Transverse colon (tissue), 4 donors: ENCODE results near the gene ATP9B.

Source experiments
- EP300 ChIP-seq: sonication (generic); formaldehyde crosslinking; IDR thresholded peaks from one replicate; pipeline ENCODE4 v1.6.1; 2017; ENCODE audit warnings: antibody characterized with exemption, low read depth
- POLR2A ChIP-seq: fragments of 450-650 bp; IDR thresholded peaks from one replicate; pipeline ENCODE4 v1.6.1; 2016; ENCODE audit warnings: antibody characterized with exemption, mild to moderate bottlenecking, moderate library complexity
- POLR2AphosphoS5 ChIP-seq, 3 donors: sonication (generic); formaldehyde crosslinking; IDR thresholded peaks; one replicate each; pipeline ENCODE4 v1.6.1; 2016; ENCODE audit warnings: antibody characterized with exemption in 3 of 3
- TF ChIP-seq, protein P1 (sequence below), 5 experiments: fragments of 200-600 bp in 3 of 5; fragments of 450-650 bp in 2 of 5; sonication (generic) in 3 of 5; IDR thresholded peaks; 1 replicate in 2 of 5; 2 replicates in 3 of 5; pipeline ENCODE4 v1.5.1; 2016 to 2017; ENCODE audit warnings: antibody characterized with exemption in 5 of 5, inconsistent platforms in 3 of 5, mild to moderate bottlenecking in 2 of 5, moderate library complexity in 1 of 5

DNA sequence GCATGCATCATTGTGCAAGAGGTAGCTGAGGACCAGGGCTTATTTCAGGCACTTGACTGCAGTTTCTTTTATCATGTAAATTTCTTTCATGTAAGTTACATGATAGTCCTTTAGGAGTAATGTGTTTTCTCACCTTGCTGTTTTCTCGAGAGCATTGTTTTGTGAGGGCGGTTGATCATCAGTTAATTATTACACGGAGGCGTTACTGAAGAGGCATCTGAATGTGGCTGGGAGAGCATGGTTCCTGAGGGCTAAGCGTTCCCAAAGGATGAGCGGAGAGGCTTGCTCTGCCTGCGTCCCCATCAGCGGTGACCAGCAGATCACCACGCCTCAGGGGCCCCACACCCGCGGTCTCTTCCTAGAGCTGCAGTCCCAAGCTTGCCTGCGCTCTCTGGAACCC, 170.4 kb downstream of the ATP9B start:
- TF ChIP-seq, protein P1, sequence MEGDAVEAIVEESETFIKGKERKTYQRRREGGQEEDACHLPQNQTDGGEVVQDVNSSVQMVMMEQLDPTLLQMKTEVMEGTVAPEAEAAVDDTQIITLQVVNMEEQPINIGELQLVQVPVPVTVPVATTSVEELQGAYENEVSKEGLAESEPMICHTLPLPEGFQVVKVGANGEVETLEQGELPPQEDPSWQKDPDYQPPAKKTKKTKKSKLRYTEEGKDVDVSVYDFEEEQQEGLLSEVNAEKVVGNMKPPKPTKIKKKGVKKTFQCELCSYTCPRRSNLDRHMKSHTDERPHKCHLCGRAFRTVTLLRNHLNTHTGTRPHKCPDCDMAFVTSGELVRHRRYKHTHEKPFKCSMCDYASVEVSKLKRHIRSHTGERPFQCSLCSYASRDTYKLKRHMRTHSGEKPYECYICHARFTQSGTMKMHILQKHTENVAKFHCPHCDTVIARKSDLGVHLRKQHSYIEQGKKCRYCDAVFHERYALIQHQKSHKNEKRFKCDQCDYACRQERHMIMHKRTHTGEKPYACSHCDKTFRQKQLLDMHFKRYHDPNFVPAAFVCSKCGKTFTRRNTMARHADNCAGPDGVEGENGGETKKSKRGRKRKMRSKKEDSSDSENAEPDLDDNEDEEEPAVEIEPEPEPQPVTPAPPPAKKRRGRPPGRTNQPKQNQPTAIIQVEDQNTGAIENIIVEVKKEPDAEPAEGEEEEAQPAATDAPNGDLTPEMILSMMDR (IDR thresholded peaks at IDR 0.05) = no peak
- TF ChIP-seq EP300 (no peak), POLR2AphosphoS5 (IDR thresholded peaks at IDR 0.05) (no peak), POLR2A (no peak)
